Stimulated activated CD4-positive, alpha-beta T cell treated with anti-CD3 and anti-CD28 coated beads, Interleukin-15, amount 100 ng/mL, for 48 hours (primary cell): ENCODE data around the gene BMPER.

ENCODE experiments used
- DNase-seq, 2 donors: peaks; one replicate each; pipeline ENCODE4 v3.0.0-alpha.2; 2020; ENCODE audit warnings: low read depth in 2 of 2

BMPER gene

DNA sequence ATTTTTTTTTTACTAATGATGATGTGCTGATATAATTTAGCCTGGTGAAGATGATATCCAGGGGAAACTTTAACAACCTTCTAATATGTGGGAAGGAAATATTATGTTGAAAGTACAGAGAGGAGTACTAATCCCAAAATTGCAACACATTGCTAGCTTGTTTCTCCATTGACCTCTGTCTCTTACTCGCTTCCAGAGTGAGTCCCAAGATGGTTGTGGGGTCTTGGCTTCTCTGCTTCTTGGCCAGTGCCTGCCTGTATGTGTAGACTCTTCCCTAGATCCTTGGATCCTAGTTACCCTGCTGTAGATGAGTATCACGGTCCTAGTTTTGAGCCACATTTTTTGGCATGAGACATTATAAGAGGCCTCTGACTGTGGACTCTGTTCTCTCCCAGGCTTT lies 17.5 kb downstream of the BMPER start:
- no peak for DNase-seq

DNA sequence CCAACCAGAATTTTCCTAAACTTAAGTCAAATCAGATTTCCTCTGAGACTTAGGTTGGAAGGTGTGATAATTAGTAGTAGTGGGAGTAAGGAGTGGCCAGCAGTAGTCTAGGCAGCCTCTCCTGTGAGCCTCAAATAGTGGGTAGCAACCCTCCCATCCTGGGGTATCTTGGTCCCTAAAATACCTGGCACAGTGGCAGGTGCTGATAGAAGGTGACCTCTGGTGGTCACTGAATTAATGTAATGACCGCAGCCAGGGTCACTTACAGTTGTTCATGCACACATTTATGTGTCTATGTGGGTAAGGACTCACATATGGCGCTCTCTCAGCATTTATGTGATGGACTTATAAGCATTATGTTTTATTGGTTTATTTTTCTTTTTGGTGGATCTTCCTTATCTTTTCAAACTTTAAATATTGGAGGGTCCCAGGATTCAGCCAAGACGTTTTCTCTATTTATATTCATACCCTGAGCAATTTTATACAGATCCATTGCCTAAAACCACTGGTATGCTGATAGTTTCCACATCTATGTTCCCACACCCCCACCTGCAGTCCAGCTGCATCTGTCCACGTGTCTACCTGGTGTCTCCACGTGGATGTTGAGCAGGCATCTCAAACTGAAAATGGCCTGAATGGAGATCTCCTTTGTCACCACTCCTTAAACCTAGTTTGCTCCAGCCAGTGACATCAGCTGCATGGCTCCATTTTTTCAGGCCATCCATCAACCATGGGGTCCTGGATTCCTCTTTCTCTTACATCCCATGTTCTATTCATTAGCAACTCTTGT lies 18.3 kb downstream of the BMPER start:
- no peak for DNase-seq

DNA sequence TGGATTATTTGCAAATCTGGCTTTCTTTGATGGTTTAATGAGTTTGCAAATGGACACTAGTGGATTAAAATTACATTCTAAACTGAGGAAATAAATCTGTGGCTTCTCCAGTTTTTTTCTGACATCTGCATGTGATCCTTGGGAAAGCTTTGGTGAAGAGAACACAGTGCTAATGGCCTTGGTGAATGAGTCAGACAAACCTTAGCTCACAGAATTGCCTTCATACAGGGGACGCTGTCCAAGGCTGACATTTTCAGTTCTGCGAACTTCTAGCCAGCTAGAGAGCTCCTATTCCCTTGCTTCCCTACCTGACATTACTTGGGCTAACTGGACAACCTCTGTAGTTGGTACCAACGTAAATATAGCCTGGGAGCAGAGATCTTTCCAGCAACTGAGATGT lies 21.2 kb downstream of the BMPER start:
- no peak for DNase-seq

DNA sequence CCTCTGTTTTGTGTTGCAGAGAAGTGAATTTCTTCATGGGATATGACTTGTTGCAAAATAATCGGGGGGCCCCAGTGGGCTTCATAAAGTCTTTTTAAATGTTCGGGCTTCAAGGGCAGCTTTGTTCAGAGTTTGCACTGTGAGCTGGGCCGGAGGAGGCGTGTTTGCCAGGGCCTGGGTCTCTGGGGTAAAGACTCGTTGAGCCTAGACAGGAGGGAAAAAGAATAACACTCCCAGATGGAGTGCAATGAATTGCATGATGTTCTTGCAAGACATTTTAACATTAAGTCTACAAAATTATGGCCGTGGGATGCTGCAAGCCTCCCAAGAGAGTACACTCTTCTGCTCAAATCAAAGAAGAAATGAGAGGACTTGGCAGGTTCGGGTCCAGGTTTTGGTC lies 23.6 kb downstream of the BMPER start:
- no peak for DNase-seq

DNA sequence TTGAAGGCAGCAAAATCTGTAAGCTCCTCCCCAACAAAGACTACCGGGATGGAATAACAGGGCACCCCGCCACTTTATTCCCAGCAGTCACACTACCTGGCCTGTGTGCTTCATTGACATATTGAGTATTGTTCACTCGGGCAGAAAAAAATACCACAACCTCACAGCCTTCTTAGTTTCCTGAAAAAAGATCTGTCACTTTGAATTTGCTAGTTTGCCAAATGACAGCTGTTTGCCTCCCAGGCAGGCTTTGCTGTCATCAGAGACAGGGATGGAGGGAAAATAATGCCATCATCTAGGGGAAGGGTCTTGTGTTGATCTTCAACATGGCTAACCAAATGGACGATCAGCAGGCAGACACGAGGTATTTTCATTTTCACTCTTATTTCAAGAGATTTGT lies 26.9 kb downstream of the BMPER start:
- DNase-seq, result no peak

DNA sequence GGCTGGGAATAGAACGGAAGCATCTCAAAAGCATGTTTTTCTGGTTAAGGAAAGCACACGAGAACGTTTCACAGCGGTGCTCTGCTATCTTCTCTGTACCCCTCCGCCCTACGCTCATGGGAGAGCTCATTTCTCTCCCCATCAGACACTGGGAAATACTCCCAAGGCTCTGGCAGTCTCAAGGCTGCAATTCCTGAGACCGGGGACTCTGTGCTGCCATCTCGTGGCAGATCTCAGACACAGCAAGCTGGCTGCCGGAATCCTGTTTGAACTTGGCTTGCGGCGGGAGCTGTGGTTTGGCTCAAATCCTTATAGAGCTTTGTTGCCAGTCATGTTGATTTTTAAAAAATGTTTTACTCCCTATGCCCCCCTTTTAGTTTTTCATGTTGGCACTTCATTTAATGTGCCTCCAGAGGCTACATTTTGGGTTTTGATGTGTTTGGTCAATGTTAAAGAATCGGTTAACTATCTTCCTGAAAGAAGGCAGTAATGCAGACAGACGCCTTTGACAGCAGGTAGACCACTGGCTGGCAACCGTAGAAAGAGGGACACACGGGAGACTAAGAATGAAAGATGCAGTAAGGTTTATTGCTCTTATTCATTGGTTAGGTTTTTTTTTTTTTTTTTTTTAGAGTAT lies 27.6 kb downstream of the BMPER start:
- peak; percentile 8 to 41 for DNase-seq

DNA sequence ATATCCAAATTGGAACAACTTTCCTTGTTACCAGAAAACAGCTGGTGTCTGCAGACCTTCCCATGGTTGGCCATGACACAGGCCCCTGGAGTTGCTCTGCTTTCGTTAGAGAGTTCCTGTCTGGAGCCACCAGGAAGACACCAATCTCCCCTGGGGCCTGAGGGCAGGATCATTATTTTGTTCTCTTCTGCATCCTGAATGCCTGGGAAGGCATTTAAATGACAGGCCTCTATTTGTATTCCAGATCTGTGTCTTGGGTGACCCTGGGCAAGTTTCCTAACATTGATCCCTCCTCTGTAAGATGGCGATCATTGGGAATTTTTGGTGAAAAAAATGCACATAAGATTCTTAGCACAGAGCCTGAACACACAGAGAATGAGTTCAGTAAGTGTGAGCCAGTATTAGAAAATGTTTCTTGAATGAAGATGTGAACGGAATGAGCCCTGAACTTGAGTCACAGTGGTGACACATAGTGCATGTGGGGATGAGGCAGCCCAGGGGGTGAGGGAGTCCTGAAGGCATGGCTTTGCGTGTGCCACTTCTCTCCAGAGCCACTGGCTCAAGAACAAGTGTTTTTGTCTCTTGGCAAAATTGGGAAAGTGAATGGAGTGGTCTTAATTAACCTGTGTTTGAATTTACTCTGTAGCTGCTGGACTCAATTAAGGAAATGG lies 28.4 kb downstream of the BMPER start:
- DNase-seq, result no peak

DNA sequence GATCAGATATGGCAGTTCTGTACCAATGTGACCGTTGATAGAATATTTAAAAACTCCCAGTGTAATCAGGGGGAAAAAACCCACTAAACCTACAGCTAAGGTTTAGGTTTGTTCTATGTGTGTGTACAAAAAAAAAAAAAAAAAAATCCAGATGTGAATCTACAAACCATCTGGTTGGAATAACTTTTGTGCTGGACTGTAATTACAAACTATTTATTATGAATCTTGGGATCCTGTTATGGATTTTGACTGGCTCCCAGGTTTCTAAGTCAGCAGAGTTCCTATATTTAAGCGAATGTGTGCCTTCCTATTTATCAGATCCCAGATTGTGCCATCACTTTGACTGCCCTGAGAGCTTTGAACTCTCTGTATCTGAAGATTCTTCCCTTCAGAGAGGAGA lies 29.1 kb downstream of the BMPER start:
- no peak for DNase-seq

DNA sequence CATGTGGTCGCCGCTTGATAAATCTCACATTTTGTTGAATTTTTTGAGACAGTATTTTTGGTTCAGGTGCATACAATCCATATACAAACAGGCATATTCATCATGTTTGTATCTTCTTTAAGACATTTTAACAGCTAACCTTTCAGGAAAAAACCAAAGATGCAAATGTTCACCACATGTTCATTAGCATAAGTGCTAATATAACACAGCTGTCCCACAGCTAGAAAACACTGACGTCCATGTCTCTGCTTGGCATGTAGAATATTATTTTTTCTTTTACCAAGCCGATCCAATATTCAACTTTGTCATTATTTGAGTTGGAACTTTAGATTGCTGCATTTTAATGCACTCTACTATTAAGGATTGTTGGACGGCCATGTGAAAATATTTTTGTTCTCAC lies 31.2 kb downstream of the BMPER start:
- no peak for DNase-seq

DNA sequence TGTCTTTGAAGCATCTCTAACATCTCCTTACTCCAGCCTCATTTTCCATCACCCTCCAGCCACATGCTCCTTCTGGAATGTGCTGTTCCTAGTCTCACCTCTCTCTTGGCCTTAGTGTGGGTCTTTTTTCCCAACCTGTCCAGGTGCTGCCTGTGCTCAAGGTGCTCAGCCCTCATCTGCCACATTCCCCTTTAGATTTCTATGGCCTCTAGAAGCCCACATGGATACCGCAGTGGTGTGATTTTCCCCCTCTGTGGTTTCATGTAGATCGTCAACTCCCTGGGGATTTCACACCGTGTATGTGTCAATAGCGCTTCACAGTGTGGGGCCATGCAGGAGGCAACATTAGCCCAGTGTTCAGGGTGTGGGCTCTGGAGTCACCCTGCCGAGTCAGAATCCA lies 32.5 kb downstream of the BMPER start:
- no peak for DNase-seq

DNA sequence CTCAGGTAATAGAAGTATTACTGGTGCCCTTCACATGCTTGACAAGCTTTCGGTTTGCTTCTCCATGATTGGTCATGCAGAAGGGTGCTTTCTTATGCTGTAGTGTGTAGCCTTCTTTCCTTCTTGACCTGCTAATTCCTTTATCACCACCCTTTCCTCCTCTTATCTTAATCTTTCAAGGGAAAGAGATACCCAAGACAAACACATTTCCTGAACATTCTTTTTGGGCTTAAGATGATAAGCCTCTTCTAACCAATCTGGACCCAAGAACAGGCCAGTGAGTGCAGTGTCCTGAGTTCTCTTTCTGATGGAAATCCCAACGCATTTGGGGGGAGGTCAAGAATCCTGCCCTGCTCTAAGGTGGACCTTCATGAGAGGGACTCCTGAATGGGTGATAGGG lies 33.8 kb downstream of the BMPER start:
- no peak for DNase-seq

DNA sequence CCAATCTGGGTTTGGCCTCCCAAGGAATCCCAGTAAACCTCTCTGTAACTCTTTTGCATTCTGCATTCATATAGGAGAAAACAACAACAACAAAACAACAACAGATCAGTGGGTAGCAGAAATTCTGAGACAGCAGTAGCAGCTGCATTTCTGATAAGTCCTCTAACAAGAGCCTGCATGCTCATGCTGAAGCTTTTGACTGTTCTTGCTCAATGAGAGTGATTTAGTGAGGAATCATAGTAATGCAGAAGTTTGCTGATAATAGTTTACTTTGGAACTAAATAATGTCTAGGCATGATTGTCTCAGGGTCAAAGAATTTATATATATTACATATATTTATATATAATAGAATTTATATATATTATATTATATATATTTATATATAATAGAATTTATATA lies 35.2 kb downstream of the BMPER start:
- DNase-seq, result no peak

DNA sequence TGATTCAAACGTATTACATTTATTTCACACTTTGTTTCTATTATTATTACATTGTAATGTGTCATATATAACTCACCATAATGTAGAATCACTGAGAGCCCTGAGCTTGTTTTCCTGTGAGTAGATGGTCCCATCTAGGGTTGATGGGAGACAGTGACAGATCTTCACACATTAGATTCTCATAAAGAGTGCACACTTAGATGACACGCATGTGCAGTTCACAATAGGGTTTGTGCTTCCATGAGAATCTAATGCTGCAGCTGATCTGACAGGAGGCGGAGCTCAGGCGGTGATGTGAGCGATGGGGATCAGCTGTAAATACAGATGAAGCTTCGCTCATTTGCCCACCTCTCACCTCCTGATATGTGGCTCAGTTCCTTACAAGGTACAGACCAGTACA lies 36.1 kb downstream of the BMPER start:
- DNase-seq, result no peak

DNA sequence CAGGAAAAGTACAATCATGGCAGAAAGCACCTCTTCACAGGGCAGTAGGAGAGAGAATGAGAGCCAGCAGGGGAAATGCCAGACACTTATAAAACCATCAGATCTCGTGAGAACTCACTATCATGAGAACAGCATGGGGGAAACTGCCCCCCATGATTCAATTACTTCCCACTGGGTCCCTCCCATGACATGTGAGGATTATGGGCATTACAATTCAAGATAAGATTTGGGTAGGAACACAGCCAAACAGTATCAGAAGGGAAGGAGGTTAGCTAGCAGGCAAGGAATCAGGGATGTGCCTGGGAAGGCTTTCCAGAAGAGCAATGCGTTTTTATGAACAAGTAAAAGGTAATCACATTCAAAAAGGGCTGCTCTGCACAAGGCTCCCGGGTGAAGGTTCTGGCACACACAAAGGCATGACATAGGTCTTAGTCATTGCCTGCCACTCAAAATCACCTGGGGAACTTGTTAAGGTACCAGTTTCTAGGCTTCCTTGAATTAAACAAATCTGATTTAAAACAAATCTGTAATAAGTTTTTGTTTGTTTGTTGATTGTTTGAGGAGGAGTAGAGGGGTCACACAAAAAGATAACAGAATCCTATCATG lies 40.9 kb downstream of the BMPER start:
- DNase-seq, result no peak

DNA sequence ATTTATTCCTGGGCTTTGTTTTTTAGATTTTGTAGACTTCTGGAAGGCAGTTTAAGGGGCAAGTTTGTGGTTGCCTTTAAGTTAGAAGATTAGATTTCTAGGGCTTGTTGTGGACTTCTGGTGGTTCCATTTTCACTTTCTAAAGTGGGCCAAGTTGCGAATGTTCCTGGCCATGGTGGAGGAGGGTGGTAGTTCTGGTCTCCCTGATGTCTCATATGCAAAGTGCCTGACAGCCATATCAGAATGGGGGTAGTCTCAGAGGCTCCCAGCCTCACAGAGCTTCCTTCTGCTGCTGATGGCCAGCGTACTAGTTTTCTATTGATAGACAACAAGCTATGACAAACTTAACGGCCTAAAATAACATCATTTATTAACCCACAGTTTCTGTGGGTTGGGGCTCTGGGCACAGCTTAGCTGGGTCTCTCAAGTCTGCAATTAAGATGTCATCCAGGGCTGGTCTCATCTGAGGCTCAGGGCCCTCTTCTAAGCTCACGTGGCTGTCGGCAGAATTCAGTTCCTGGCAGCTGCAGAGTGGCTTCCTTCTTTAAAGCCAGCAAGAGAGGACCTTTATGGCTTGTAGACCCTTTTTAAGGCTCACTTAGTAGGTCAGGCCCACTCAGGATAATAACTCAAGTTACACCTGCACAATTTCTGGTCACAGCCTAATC lies 44.8 kb downstream of the BMPER start:
- DNase-seq, result no peak

DNA sequence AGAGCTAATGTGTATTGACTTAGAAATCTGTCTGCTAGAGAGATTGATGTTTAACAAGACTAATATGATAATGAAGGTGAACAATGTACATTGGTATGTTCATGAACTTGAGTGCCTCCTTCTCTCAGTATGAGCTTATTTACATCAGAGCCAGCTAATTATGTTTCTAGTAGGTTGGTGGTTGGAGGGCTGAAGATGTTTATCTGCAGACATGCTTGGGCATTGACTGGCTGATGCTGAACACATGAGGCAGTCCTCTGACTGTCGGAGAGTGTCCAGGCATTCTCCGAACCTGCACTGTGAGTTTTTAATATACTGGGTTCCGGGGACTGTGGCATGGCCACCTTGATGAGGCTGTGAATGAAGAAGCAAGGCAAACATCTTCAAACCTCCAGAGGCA lies 47.5 kb downstream of the BMPER start:
- DNase-seq, result no peak

DNA sequence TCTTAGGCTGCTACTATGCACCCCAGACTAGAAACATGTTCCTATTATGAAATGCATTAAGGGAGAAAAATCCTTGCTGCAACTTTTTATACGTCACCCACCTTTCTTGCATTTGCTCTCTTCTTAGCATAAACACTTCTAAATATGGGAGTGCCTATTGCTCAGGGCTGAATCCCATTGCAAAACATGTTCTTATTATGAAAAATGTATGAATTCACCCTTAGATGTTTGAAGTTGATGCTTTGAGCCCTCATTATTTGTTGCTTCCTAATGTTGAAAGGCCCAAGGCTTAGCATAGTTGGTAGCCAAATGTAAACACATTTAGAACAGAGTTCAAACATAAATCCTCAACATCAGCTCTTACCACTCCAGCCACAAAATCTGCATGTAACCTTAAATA lies 52.8 kb downstream of the BMPER start:
- no peak for DNase-seq

DNA sequence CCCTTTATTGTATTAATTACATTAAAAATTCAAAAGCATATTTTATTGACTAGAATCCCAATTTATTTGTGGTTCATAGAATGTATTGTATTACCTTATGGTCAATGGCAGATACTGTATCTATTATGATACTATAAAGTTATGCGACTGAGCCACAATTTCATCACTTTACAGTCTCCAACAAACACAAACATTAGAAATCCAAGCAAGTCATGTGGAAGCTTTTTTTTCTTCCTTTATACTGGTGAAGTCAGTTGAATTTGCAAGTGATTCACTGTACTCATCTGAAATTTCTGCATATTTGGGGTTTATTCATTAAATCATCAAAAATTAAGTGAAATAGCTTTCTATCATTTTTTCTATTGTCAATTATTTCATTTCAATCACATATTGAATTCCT lies 54.3 kb downstream of the BMPER start:
- no peak for DNase-seq

DNA sequence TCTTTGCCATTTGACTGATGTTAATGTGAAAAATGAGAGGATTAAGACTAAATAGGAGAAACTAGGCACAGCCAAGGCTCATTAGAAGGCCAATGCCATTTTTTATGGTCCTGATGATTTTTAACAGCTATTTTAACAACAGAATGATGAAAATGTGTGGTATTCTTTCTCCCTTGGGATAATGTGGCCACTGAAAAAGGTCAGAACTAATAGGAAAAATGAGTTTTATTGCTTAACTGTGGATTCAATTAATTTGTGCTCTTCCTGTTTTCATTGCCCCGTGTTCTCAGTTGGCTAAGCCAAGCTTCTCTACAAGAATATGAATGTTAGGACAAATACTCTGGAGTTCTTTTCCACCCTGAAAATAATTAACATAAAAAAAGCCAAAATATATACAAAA lies 56.6 kb downstream of the BMPER start:
- DNase-seq, result no peak

DNA sequence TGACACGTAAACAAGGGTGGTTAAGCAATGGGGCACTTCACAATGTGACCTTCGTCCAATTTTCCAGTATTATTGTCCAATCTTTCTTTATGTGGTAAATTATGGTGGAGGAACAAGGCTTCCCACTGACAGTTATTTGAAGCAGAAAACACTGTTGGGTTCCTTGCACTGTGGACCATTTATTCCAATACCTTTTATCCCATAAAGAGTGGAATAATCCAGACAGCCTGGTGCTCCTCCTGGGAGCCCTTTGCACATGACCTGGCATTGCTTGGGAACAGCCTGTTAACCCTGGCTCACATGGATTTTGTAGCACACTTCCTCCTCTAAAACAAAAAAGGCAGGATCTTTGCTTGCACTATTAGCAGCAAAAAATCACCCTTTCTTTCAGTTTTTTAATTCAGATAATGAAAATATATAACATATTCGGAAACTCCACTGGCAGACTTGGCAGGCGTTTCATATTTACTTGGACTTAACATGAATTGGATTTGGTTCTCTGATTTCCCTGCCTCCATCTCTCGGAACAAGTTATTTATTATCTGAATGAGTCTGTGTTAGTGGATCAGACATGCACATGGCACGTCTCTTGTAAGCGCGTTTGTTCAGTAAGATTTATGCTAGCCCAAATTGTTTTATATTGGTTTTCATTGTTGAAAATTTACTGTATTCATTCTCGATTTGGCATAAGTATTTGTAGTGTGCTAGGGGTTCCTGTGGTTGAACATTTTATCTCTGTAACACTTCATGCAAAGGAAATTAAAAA lies 59.3 kb downstream of the BMPER start:
- DNase-seq, result no peak

DNA sequence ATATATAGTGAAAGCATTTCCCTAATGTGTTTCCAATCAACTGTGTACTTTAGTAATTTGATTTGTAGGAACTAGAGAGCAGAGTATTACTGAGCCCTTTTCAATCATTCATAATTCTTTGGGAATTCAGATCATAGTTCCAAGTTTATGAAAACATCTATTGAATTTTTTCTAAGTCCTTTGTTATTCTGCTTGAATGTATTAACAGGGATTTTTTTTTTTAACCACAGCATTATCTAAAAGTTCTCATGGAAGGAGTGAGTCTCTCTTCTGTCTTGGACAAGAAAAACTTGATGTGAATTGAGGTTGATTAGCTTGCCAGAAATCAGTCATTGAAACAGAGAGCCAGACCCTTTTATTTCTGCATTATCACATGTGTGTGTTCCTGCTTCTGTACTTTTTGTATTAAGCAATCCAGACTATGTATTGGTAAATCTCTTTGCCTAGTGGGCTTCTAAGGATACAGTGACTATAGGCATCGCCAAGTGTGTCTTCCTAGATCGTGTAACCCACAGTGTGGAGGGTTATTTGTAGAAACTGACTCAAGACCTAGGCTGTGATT lies 59.9 kb downstream of the BMPER start:
- no peak for DNase-seq
